B cell (primary cell): ENCODE measurements around the gene NCOA7. TPM values are rescaled to one million over a fixed set of nuclear protein-coding genes. Genes with fewer than 3 reads are reported as not detected.

Experiments used
- ATAC-seq: fragments of 200-7000 bp; cut with Tn5 transposase; one replicate; pipeline ENCODE4 v1.10.0; 2021; ENCODE audit warnings: low read depth, mild to moderate bottlenecking, moderate number of reproducible peaks, moderate library complexity
- CTCF ChIA-PET: fragments of 350-600 bp; sonication (Branson Sonifier 250); formaldehyde crosslinking; loops from one replicate; lab custom pipeline; 2021; ENCODE audit warnings: antibody characterized with exemption, inconsistent platforms; lab: Charles Lee
- POLR2A ChIA-PET: fragments of 350-600 bp; sonication (Branson Sonifier 250); formaldehyde crosslinking; loops from one replicate; lab custom pipeline; 2021; ENCODE audit warnings: antibody characterized with exemption; lab: Charles Lee
- DNase-seq: peaks from one replicate; pipeline ENCODE4 v3.0.0; 2013
- H2AFZ ChIP-seq: 2 replicates; pipeline ENCODE4 v1.6.1; 2012; ENCODE audit warnings: mild to moderate bottlenecking, low read depth, low read length; ENCODE audit not compliant: insufficient read depth, poor library complexity, severe bottlenecking
- H3K27ac ChIP-seq, 2 donors: 1 replicate in 1 of 2; 2 replicates in 1 of 2; pipeline ENCODE4 v1.5.1; 2012 to 2013; ENCODE audit warnings: low read length in 2 of 2, mild to moderate bottlenecking in 2 of 2, moderate library complexity in 1 of 2
- H3K27me3 ChIP-seq, 4 experiments: fragments of 200-600 bp in 1 of 4; sonication (generic) in 1 of 4; replicated peaks in 1 of 4; 1 replicate in 2 of 4; 2 replicates in 2 of 4; pipeline versions ENCODE4 v1.6.1 to v1.7.0; 2013 to 2016; ENCODE audit warnings: low read length in 3 of 4, mild to moderate bottlenecking in 2 of 4, mixed read lengths in 1 of 4, moderate library complexity in 1 of 4; ENCODE audit not compliant: insufficient read depth in 4 of 4, control insufficient read depth in 3 of 4; ENCODE audit errors: control extremely low read depth in 1 of 4
- H3K36me3 ChIP-seq, 2 experiments: replicated peaks in 1 of 2; 1 replicate in 1 of 2; 2 replicates in 1 of 2; pipeline versions ENCODE4 v1.6.1 to v1.7.1; 2013; ENCODE audit warnings: low read length in 1 of 2; ENCODE audit not compliant: insufficient read depth in 2 of 2, control insufficient read depth in 1 of 2; ENCODE audit errors: control extremely low read depth in 1 of 2, extremely low read depth in 1 of 2
- H3K4me1 ChIP-seq, 2 donors: fragments of 200-600 bp in 1 of 2; sonication (generic) in 1 of 2; 1 replicate in 1 of 2; 2 replicates in 1 of 2; pipeline versions ENCODE4 v1.5.1 to v1.6.1; 2013 to 2017; ENCODE audit warnings: low read length in 2 of 2; ENCODE audit not compliant: control insufficient read depth in 2 of 2, insufficient read depth in 2 of 2
- H3K4me2 ChIP-seq: replicated peaks from 2 replicates; pipeline ENCODE3; 2012; ENCODE audit warnings: mild to moderate bottlenecking, low read depth, low read length; ENCODE audit not compliant: poor library complexity, severe bottlenecking
- H3K4me3 ChIP-seq, 5 experiments: fragments of 200-600 bp in 1 of 5; sonication (generic) in 1 of 5; 1 replicate in 3 of 5; 2 replicates in 2 of 5; pipeline versions ENCODE4 v1.5.1 to v1.7.0; 2011 to 2016; ENCODE audit warnings: low read length in 4 of 5, mild to moderate bottlenecking in 4 of 5, low read depth in 2 of 5, control low read depth in 1 of 5, moderate library complexity in 1 of 5; ENCODE audit not compliant: insufficient read depth in 1 of 5; ENCODE audit errors: control extremely low read depth in 1 of 5, extremely low read depth in 1 of 5
- H3K79me2 ChIP-seq: fragments of 200-600 bp; sonication (generic); one replicate; pipeline ENCODE4 v1.6.0; 2016; ENCODE audit warnings: low read length; ENCODE audit not compliant: control insufficient read depth, insufficient read depth
- H3K9ac ChIP-seq: fragments of 200-600 bp; sonication (generic); 2 replicates; pipeline ENCODE4 v1.6.1; 2017; ENCODE audit warnings: mild to moderate bottlenecking, low read length, moderate library complexity
- H3K9me3 ChIP-seq, 3 donors: one replicate each; pipeline versions ENCODE4 v1.6.1 to v1.7.1; 2013; ENCODE audit warnings: low read length in 2 of 3; ENCODE audit not compliant: control insufficient read depth in 2 of 3, insufficient read depth in 1 of 3; ENCODE audit errors: control extremely low read depth in 1 of 3
- H4K20me1 ChIP-seq: 2 replicates; pipeline ENCODE4 v1.6.0; 2012; ENCODE audit warnings: mild to moderate bottlenecking, low read length; ENCODE audit not compliant: insufficient read depth, control insufficient read depth, poor library complexity, severe bottlenecking
- H3K27ac Mint-ChIP-seq: one replicate; pipeline ENCODE4 v1.8.0; 2021; ENCODE audit warnings: mixed read lengths
- H3K27me3 Mint-ChIP-seq: one replicate; pipeline ENCODE4 v1.8.0; 2021; ENCODE audit warnings: mixed read lengths
- H3K4me1 Mint-ChIP-seq: one replicate; pipeline ENCODE4 v1.8.0; 2021; ENCODE audit warnings: mixed read lengths
- H3K4me3 Mint-ChIP-seq: one replicate; pipeline ENCODE4 v1.8.0; 2021; ENCODE audit warnings: mixed read lengths
- H3K9me3 Mint-ChIP-seq: one replicate; pipeline ENCODE4 v1.8.0; 2022; ENCODE audit warnings: mixed read lengths; ENCODE audit not compliant: insufficient read depth
- CTCF ChIP-seq: fragments of 200-600 bp; IDR thresholded peaks from one replicate; pipeline ENCODE4 v1.8.0; 2022; ENCODE audit warnings: antibody characterized with exemption, mild to moderate bottlenecking
- EZH2 ChIP-seq: IDR thresholded peaks from 2 replicates; pipeline ENCODE4 v1.6.1; 2012; ENCODE audit warnings: borderline replicate concordance, low read depth, mild to moderate bottlenecking, moderate library complexity, low read length; ENCODE audit not compliant: insufficient read depth, poor library complexity, severe bottlenecking
- WGBS: methylation state at CpG from one replicate; pipeline ENCODE4 v1.1.5; 2013; ENCODE audit warnings: missing lambda C conversion rate; ENCODE audit not compliant: insufficient coverage; 5-methylcytosine and 5-hydroxymethylcytosine counted together
- intact Hi-C: fragments of 100-400 bp; cut with micrococcal nuclease; formaldehyde crosslinking; loops from one replicate; pipeline ENCODE4 v1.10.0; 2022
- polyA plus RNA-seq: library from polyadenylated mRNA; depleted of rRNA; stranded (reverse); fragments of >200 nt; gene quantifications from 2 replicates; pipeline ENCODE4 v1.2.3, GENCODE V29; 2012
- total RNA-seq, 2 donors: library from RNA; stranded (reverse); fragments of 120-200 nt in 1 of 2; gene quantifications; 1 replicate in 1 of 2; 2 replicates in 1 of 2; pipeline versions ENCODE4 v1.2.3 to v1.2.4, GENCODE V29; 2013 to 2022

NCOA7 gene
- total and polyA plus RNA-seq, 2 donors (not counting 1 experiment from before 2014, with no cell fraction given), result 10.9 to 27.4 TPM

GRCh38 chr6:125793280-125793679 lies 2.5 kb downstream of the NCOA7 start:
- intact Hi-C loops, result loop anchor here (10.0 kb wide), 2 partner anchors 62 to 1552 kb away; partner anchors contain the start of gene ECHDC1

More at GRCh38 chr6:125793280-125793679, 2.5 kb downstream of the NCOA7 start:
- H3K27ac ChIP-seq, result no peak overlapping the region
- peaks cover 11% of the 10 kb centered on the region for H4K20me1 ChIP-seq
- H3K9me3 Mint-ChIP-seq, result no peaks in the 10 kb centered on the region
- H3K4me3 ChIP-seq, result no peak overlapping the region
- ChIA-PET CTCF (interaction anchor here (0.7 to 10.4 kb wide), 5 partner anchors 12 to 168 kb away, joined by 3 to 130 read pairs (median 3); partner anchors contain the start of gene HINT3), POLR2A (no interaction called here)
- no peak overlapping the region for H2AFZ ChIP-seq
- peaks cover 62% of the 10 kb centered on the region for H3K4me1 Mint-ChIP-seq
- H3K79me2 ChIP-seq, result peaks cover 58% of the 10 kb centered on the region
- H3K4me1 ChIP-seq, result peaks cover 30 to 42% of the 10 kb centered on the region in 2 donors
- no peaks in the 10 kb centered on the region for H3K36me3 ChIP-seq
- no peak overlapping the region for H3K4me2 ChIP-seq
- ATAC-seq (no peak), DNase-seq (no peak)
- no peaks in the 10 kb centered on the region for H3K9me3 ChIP-seq
- no peak overlapping the region for H3K9ac ChIP-seq
- H3K27ac Mint-ChIP-seq, result no peak overlapping the region
- H3K27me3 ChIP-seq, result peaks cover 0 to 4% (median 0%) of the 10 kb centered on the region in 4 experiments
- H3K4me3 Mint-ChIP-seq, result no peak overlapping the region
- H3K27me3 Mint-ChIP-seq, result peaks cover 3% of the 10 kb centered on the region
- TF ChIP-seq CTCF, result no peak
- TF ChIP-seq EZH2, result no peak
- WGBS, result 100% methylated on average over 1 of the region's 2 CpGs
